Colonic mucosa (tissue), 4 donors: ENCODE measurements around the gene DRD2. TPM values are rescaled to one million over a fixed set of nuclear protein-coding genes. Genes with fewer than 3 reads are reported as not detected.

Source experiments
- DNase-seq: peaks from one replicate; pipeline ENCODE4 v3.0.0-alpha.2; 2020
- H3K27ac ChIP-seq: fragments of 200-600 bp; one replicate; pipeline ENCODE4 v1.8.0; 2021
- H3K27me3 ChIP-seq: fragments of 200-600 bp; one replicate; pipeline ENCODE4 v1.8.0; 2021
- H3K36me3 ChIP-seq: fragments of 200-600 bp; one replicate; pipeline ENCODE4 v1.8.0; 2021
- H3K4me1 ChIP-seq: fragments of 200-600 bp; one replicate; pipeline ENCODE4 v1.8.0; 2021; ENCODE audit warnings: mild to moderate bottlenecking
- H3K4me3 ChIP-seq: fragments of 200-600 bp; one replicate; pipeline ENCODE4 v1.8.0; 2021
- H3K9ac ChIP-seq, 2 donors: one replicate each; pipeline ENCODE4 v1.7.0; 2013; ENCODE audit warnings: control low read depth in 2 of 2, low read depth in 2 of 2, low read length in 2 of 2
- H3K9me3 ChIP-seq: fragments of 200-600 bp; one replicate; pipeline ENCODE4 v1.8.0; 2021
- intact Hi-C: fragments of 100-400 bp; cut with DNase I; formaldehyde crosslinking; loops from one replicate; pipeline ENCODE4 v1.14.1; 2022
- total RNA-seq, 2 donors: library from RNA; stranded (reverse); fragmentation: NEBNext Ultra II Directional in 1 of 2; extraction: Animal tissue kit (Norgen Biotek cat#: 25700) in 1 of 2; gene quantifications; one replicate each; pipeline ENCODE4 v1.2.1, GENCODE V29; 2021
- TF ChIP-seq, protein P1 (sequence below): fragments of 200-600 bp; IDR thresholded peaks from one replicate; pipeline ENCODE4 v1.8.0; 2022; ENCODE audit warnings: antibody characterized with exemption, mild to moderate bottlenecking
- donor health status: healthy.
- donor health status: DM: no; HTN: no; CAD: no.
- donor health status: DM: no; HTN: no; CAD: no.

DRD2 gene
- total RNA-seq, 2 donors from 2014 or later, result 0.10 to 0.27 TPM

DNA sequence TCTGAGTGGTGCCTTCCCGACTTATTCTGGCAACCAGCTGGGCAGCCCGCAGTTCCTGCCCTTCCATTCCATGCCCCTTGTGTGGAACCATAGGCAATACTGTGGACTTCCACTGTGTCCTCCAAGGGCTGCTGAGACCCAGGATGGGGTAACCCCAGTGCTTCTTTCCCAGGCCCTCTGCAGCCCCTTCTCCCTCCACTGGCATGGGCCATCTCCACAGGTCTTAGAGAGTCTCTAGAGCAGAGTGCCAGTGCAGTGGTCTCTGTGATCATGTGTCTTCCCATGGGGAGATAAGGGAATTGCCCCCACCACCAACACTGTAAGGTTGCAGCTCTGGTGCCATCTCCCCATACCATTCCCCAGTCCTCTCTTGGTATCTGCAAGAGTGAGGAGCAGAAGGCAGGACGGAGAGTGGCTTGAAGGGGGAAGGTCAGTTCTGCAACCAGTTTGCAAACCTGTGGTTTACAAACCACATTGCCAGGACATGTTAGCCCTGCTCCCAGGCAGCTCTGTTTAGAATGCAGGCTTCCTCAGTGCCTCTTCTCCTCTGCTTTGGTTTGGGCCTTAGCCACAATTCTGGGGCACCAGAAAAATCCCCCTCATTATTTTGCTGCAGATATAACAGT lies 20.9 kb upstream of the DRD2 start:
- H3K9me3 ChIP-seq, result no peaks in the 10 kb centered on the region
- H3K9ac ChIP-seq, result no peak overlapping the region
- intact Hi-C loops, result no loop called here
- H3K27ac ChIP-seq, result no peak overlapping the region
- no peak overlapping the region for H3K4me3 ChIP-seq
- DNase-seq, result no peak
- TF ChIP-seq, protein P1, sequence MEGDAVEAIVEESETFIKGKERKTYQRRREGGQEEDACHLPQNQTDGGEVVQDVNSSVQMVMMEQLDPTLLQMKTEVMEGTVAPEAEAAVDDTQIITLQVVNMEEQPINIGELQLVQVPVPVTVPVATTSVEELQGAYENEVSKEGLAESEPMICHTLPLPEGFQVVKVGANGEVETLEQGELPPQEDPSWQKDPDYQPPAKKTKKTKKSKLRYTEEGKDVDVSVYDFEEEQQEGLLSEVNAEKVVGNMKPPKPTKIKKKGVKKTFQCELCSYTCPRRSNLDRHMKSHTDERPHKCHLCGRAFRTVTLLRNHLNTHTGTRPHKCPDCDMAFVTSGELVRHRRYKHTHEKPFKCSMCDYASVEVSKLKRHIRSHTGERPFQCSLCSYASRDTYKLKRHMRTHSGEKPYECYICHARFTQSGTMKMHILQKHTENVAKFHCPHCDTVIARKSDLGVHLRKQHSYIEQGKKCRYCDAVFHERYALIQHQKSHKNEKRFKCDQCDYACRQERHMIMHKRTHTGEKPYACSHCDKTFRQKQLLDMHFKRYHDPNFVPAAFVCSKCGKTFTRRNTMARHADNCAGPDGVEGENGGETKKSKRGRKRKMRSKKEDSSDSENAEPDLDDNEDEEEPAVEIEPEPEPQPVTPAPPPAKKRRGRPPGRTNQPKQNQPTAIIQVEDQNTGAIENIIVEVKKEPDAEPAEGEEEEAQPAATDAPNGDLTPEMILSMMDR, result no peak
- no peaks in the 10 kb centered on the region for H3K27me3 ChIP-seq
- H3K36me3 ChIP-seq, result no peaks in the 10 kb centered on the region
- H3K4me1 ChIP-seq, result no peaks in the 10 kb centered on the region

DNA sequence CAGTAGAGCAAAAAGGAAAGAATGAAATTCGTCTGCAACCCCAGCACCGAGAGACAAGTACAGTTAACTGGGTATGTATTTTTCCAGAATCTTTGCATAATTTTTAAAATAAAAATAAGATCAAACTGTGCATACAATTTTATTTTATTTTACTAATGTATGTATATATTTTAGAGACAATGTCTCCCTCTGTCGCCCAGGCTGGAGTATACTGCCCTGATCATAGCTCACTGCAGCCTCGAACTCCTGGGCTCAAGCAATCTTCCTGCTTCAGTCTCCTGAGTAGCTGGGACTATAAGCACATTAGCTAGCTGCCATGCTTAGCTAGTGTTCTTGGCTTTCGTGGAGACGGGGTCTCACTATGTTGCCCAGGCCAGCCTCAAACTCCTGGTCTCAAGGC lies 18.8 kb upstream of the DRD2 start:
- Histone ChIP-seq H3K9me3 (no peaks in the 10 kb centered on the region), H3K9ac (no peak overlapping the region), H3K36me3 (no peaks in the 10 kb centered on the region), H3K27ac (no peak overlapping the region), H3K4me3 (no peak overlapping the region), H3K27me3 (no peaks in the 10 kb centered on the region), H3K4me1 (no peaks in the 10 kb centered on the region)
- TF ChIP-seq, protein P1, result no peak
- DNase-seq, result no peak
- intact Hi-C loops, result no loop called here

DNA sequence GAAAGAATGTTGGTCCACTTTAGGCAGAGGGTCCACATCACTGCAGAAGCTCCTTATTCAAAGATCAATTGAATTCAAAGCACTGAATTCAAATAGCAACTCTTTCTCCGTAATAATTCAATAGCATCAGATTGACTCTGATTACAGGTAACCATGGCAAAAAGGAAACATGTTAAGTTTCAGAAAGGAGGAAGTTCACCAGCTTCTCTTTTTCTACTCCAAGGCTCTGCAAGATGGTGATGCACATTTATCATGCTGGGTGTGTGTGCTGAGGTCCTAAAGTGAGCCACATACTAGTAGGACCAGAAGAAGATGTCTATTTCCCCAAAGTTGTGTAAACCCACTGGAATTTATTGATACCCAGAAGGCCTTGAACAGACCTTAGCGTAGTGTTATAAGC lies 18.0 kb upstream of the DRD2 start:
- DNase-seq, result no peak
- no peak overlapping the region for H3K9ac ChIP-seq
- H3K4me1 ChIP-seq, result no peaks in the 10 kb centered on the region
- H3K27me3 ChIP-seq, result no peaks in the 10 kb centered on the region
- H3K36me3 ChIP-seq, result no peaks in the 10 kb centered on the region
- no peak overlapping the region for H3K4me3 ChIP-seq
- intact Hi-C loops, result no loop called here
- TF ChIP-seq, protein P1, result no peak
- H3K9me3 ChIP-seq, result no peaks in the 10 kb centered on the region
- H3K27ac ChIP-seq, result no peak overlapping the region

DNA sequence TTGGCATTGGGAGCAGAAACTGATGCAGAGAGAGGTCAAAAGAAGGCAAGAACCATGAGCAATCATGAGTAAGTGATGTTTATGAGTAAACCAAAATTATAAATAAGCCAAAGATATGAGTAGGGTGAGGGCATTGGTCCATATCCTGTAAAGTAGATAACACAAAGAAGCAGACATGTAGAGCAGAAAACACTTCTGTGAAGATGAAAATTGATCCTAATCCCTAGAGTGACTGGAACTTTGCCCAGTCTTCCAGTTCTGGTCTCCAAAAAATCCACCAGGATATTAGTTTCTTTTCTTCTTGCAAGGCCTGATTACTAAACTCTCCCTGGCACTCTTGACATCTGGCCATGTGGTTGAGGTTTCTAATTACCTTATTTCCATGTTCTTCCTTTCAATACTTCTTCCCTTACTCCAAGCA lies 13.7 kb upstream of the DRD2 start:
- H3K36me3 ChIP-seq, result no peaks in the 10 kb centered on the region
- H3K4me3 ChIP-seq, result no peak overlapping the region
- intact Hi-C loops, result no loop called here
- H3K4me1 ChIP-seq, result no peaks in the 10 kb centered on the region
- TF ChIP-seq, protein P1, result no peak
- no peak for DNase-seq
- no peak overlapping the region for H3K27ac ChIP-seq
- no peak overlapping the region for H3K9ac ChIP-seq
- no peaks in the 10 kb centered on the region for H3K27me3 ChIP-seq
- no peaks in the 10 kb centered on the region for H3K9me3 ChIP-seq

DNA sequence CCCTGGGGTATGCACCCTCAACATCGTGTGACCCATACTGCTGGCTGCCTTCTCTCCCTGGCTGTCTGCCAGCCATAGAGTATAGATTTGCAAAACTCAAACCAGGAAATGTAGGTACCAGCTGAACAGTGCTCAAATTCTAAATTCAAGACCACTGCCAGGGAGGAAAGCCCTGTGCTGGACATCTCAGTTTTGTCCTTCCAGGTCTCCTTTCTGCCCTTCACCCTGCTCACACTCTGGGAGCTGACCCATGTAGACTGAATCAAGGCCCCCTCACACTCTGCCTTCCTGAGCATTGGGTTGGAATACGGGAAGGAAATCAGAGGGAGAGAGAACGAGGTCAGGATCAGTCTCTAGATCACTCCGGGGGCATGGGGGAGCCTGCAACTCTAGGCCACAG lies 12.4 kb upstream of the DRD2 start:
- no peaks in the 10 kb centered on the region for H3K36me3 ChIP-seq
- intact Hi-C loops, result no loop called here

More for the DNA sequence above, 12.4 kb upstream of the DRD2 start:
- no peak overlapping the region for H3K9ac ChIP-seq
- H3K27me3 ChIP-seq, result no peaks in the 10 kb centered on the region
- TF ChIP-seq, protein P1, result no peak
- no peak overlapping the region for H3K27ac ChIP-seq
- H3K4me1 ChIP-seq, result no peaks in the 10 kb centered on the region
- H3K4me3 ChIP-seq, result no peak overlapping the region
- DNase-seq, result no peak
- H3K9me3 ChIP-seq, result no peaks in the 10 kb centered on the region
